Activated CD4-positive, alpha-beta memory T cell treated with anti-CD3 and anti-CD28 coated beads for 36 hours (primary cell): ENCODE measurements around the gene PLA2G4E. TPM values are rescaled to one million over a fixed set of nuclear protein-coding genes. Genes with fewer than 3 reads are reported as not detected.

Source experiments
- CTCF ChIA-PET: fragments of 350-600 bp; sonication (Branson Sonifier 250); formaldehyde crosslinking; loops from one replicate; lab custom pipeline; 2021; ENCODE audit warnings: antibody characterized with exemption, inconsistent platforms; lab: Charles Lee
- POLR2A ChIA-PET: fragments of 350-600 bp; sonication (Branson Sonifier 250); formaldehyde crosslinking; loops from one replicate; lab custom pipeline; 2021; ENCODE audit warnings: antibody characterized with exemption; lab: Charles Lee
- DNase-seq: peaks from one replicate; pipeline ENCODE4 v3.0.0-alpha.2; 2020
- H3K27ac Mint-ChIP-seq: one replicate; pipeline ENCODE4 v1.8.0; 2021; ENCODE audit warnings: mixed read lengths
- H3K27me3 Mint-ChIP-seq: one replicate; pipeline ENCODE4 v1.8.0; 2021; ENCODE audit warnings: mixed read lengths
- H3K36me3 Mint-ChIP-seq: one replicate; pipeline ENCODE4 v1.8.0; 2021; ENCODE audit warnings: mixed read lengths
- H3K4me1 Mint-ChIP-seq: one replicate; pipeline ENCODE4 v1.8.0; 2021; ENCODE audit warnings: low read depth, mixed read lengths
- H3K4me3 Mint-ChIP-seq: one replicate; pipeline ENCODE4 v1.8.0; 2021; ENCODE audit warnings: mild to moderate bottlenecking, mixed read lengths
- H3K9me3 Mint-ChIP-seq: one replicate; pipeline ENCODE4 v1.8.0; 2021; ENCODE audit warnings: mixed read lengths
- intact Hi-C: fragments of 100-400 bp; cut with micrococcal nuclease; formaldehyde crosslinking; loops from one replicate; pipeline ENCODE4 v1.15.1; 2023
- total RNA-seq, 2 experiments: library from RNA; stranded (reverse); gene quantifications; one replicate each; pipeline ENCODE4 v1.2.3, GENCODE V29; 2021

The PLA2G4E gene
- total RNA-seq, 2 experiments from 2014 or later: not detected

DNA sequence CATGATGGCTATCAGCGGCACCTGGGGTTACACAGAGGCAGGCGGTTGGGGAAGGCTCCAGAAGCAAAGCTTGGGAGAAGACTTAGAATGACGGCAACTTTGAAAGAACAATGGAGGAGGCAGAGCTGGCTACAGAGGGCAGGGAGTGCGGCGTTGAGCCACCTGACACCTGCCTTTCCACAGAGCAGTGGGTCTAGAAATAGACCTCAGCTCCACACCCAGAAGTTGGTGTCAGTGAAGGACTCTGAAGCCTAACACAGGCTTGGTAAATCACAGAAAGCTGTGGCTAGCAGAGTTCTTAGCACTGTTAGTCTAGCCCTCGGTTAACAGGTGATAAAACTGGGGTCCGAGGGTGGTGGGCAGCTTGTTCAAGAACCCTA lies 25.4 kb downstream of the PLA2G4E start:
- peaks cover 2% of the 10 kb centered on the region for H3K27me3 Mint-ChIP-seq
- POLR2A ChIA-PET: no interaction called here
- H3K4me1 Mint-ChIP-seq: peaks cover 6% of the 10 kb centered on the region

DNA sequence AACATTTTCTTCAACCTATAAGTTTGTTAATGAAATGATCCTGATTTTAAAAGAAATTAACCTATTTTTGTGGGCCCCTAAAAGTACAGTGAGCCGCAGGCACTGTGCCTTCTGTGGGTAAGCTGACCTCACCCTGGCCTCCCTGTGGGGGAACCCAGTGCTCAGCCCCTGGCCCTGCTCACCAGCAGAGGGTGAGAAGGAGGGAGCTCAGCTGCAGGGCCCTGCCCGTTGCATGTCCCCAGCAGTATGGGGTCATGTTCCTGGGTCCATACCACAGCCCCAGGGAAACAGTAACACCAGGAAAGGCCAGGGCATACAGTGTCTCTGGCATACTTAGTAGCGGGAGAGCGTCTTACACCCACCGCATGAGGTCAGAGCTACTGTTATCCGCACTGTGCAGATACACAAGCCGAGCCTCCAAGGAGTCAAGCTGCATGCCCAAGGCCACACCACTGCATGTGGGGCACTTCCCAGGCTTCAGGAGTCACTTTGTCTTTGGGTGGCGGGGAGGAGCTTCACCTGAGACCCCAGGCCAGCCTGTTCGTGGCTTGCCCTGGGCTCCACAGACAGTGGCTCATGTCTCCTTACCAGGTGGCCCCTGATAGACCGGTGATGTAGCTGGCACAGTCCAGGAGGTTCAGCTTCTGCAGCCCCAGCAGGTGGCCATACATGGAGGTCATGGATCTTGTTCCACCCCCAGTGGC lies 25.9 kb downstream of the PLA2G4E start:
- ChIA-PET POLR2A (no interaction called here), CTCF (interaction anchor here (0.8 to 2.7 kb wide), 5 partner anchors 58 to 89 kb away, joined by 3 to 12 read pairs (median 3); no protein-coding TSS in a partner anchor)
- Mint-ChIP-seq H3K27me3 (peaks cover 2% of the 10 kb centered on the region), H3K9me3 (no peaks in the 10 kb centered on the region), H3K4me3 (no peak overlapping the region), H3K4me1 (peaks cover 6% of the 10 kb centered on the region), H3K36me3 (no peaks in the 10 kb centered on the region), H3K27ac (no peak overlapping the region)
- intact Hi-C loops: no loop called here
- no peak for DNase-seq

More for the DNA sequence above, 25.4 kb downstream of the PLA2G4E start:
- intact Hi-C loops: no loop called here
- Mint-ChIP-seq H3K27ac (no peak overlapping the region), H3K36me3 (no peaks in the 10 kb centered on the region), H3K4me3 (no peak overlapping the region), H3K9me3 (no peaks in the 10 kb centered on the region)
- CTCF ChIA-PET: interaction anchor here (0.8 to 1.7 kb wide), 3 partner anchors 62 to 89 kb away, joined by 3 to 9 read pairs (median 3); no protein-coding TSS in a partner anchor
- DNase-seq: no peak

DNA sequence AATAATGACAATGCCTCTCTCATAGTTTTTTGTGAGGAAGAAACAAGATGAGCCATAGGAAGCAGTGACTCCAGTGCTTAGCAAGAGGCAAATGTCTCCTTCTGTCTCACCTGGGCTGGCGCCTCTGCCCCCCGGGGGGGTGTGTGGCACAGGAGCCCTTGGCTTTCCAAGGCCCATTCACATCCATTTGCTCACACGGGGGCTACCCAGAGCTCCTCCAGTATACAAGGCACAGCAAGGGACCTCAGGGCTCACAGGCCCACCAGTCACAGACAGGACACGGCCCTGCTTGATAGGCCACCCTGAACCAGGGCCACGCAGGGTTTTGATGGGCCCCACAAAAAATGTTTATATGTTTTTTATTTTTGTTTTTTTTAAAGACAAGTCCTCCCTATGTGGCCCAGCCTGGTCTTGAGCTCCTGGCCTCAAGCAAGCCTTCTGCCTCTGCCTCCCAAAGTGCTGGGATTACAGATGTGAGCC lies 26.6 kb downstream of the PLA2G4E start:
- no peaks in the 10 kb centered on the region for H3K9me3 Mint-ChIP-seq

DNA sequence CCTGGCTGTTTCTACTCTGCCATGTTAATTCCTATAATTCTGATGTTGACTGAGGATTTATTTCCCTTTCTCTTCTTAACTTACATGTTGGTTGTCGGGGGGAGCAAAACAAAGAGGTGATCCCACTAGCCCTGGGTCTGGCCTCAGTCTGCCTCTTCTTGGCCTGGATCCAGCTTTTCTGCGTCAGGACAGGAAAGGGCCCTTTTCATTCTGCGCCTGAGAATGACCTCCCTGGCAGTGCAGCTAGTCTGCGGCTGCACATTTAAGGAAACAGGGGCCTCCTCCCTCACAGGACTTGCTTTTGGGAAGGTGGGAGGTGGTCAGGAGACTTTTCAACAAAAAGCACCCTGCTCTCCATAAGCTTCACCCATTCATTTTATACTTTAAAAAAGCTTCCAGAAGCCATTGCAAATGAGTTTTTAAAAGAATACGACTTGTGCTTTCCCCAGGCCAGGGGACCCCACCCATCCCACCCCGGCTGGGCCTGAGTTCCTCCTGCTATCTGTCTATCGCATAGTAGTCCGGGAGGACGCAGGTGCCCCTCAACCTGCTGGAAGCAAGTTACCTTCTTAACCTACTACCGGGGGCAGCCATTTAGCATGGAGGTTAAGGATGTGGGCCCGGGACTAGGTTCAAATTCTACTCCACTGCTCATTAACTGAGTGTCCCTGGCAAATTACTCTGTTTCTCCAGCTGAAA lies 27.2 kb downstream of the PLA2G4E start:
- no peaks in the 10 kb centered on the region for H3K36me3 Mint-ChIP-seq
- ChIA-PET POLR2A (no interaction called here), CTCF (interaction anchor here (1.3 to 2.7 kb wide), 4 partner anchors 12 to 144 kb away, joined by 3 to 12 read pairs (median 4); no protein-coding TSS in a partner anchor)
- no peak for DNase-seq
- peaks cover 2% of the 10 kb centered on the region for H3K27me3 Mint-ChIP-seq
- no peak overlapping the region for H3K27ac Mint-ChIP-seq
- no peaks in the 10 kb centered on the region for H3K4me1 Mint-ChIP-seq
- no peak overlapping the region for H3K4me3 Mint-ChIP-seq
- intact Hi-C loops: no loop called here
- H3K9me3 Mint-ChIP-seq: no peaks in the 10 kb centered on the region

More for the DNA sequence above, 26.6 kb downstream of the PLA2G4E start:
- intact Hi-C loops: no loop called here
- POLR2A ChIA-PET: no interaction called here
- no peak overlapping the region for H3K27ac Mint-ChIP-seq
- H3K27me3 Mint-ChIP-seq: peaks cover 2% of the 10 kb centered on the region
- CTCF ChIA-PET: interaction anchor here (1.3 to 2.7 kb wide), 5 partner anchors 11 to 144 kb away, joined by 3 to 12 read pairs (median 5); no protein-coding TSS in a partner anchor
- peaks cover 2% of the 10 kb centered on the region for H3K4me1 Mint-ChIP-seq
- no peak for DNase-seq
- no peaks in the 10 kb centered on the region for H3K36me3 Mint-ChIP-seq
- H3K4me3 Mint-ChIP-seq: no peak overlapping the region

DNA sequence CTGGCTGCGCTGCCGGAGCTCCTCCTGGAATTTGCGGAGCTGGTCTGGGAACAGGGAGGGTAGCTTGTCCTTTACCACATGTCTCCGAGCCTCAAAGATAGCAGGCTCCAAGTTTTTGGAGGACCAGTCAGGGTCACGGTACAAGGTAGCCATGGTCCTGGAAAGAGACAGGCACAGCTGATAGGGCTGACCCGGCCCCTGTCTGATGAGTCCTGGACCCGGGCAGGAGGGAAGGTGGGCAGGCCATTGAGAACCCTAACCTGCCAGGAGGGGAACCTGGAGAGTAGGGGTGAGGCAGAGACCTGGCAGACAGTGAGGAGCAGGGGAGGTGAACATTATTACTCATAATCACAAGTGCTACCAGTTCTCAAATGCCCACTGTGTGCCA lies 28.0 kb downstream of the PLA2G4E start:
- Mint-ChIP-seq H3K27me3 (no peaks in the 10 kb centered on the region), H3K36me3 (no peaks in the 10 kb centered on the region), H3K27ac (no peak overlapping the region), H3K9me3 (no peaks in the 10 kb centered on the region), H3K4me3 (no peak overlapping the region), H3K4me1 (no peaks in the 10 kb centered on the region)
- CTCF ChIA-PET: interaction anchor here (1.6 to 2.7 kb wide), 2 partner anchors 67 to 145 kb away, joined by 5 to 12 read pairs; no protein-coding TSS in a partner anchor
- intact Hi-C loops: no loop called here
- POLR2A ChIA-PET: no interaction called here
- DNase-seq: no peak

DNA sequence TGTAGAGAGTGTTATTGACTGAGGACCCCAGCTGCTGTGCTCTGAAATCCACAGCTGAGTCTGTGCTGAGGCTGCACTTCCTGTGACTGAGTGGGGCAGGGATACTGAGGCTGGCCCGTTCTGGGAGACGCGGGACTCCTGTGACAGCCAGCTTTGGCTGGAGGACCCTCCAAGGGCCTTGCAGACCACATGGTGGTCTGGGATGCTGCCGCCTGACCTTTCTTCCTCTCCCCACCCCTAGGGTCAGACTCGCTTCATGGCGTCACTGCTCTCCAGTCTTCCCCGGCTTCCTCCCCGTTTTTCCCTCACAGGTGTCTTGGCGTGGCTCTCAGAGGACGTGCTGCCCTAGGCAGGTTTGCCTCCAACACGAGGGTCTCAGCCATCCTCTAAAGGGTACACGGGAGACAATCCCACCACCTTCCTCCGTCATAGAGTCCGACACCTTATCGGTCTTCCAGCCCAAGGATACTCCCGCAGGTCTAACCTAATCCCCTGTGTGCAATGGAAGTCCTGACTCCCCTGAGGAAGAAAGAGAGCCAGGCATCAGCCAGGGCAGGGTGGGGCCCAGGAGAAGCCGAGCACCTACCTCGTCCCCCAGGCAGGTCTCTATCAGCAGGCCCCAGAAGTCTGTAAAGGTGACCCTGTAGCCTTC lies 28.6 kb downstream of the PLA2G4E start:
- Mint-ChIP-seq H3K4me3 (no peak overlapping the region), H3K27ac (no peak overlapping the region), H3K4me1 (no peaks in the 10 kb centered on the region), H3K9me3 (no peaks in the 10 kb centered on the region), H3K27me3 (no peaks in the 10 kb centered on the region), H3K36me3 (no peaks in the 10 kb centered on the region)
- ChIA-PET POLR2A (no interaction called here), CTCF (interaction anchor here (1.3 to 2.7 kb wide), 3 partner anchors 65 to 146 kb away, joined by 5 to 12 read pairs (median 6); no protein-coding TSS in a partner anchor)
- intact Hi-C loops: no loop called here
- DNase-seq: no peak

DNA sequence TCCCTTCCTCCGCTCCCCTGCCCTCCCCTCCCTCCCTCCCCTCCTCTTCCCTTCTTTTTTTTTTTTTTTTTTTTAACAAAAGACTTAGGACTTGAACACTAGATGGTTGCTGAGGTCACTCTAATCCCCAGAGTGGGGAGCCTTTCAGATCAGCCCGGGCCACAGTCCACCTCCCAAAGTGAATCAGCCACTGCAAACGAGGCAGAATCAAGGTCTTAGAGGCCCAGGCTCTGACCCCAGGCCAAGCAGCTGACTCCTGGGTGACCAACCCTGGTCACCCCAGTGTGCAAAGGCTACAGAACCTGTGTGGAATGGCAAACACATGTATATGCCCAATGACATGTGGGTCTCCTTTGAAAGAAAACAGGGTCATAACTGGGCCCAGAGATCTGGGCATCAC lies 30.2 kb downstream of the PLA2G4E start:
- no peak for DNase-seq
- intact Hi-C loops: no loop called here
- POLR2A ChIA-PET: no interaction called here

DNA sequence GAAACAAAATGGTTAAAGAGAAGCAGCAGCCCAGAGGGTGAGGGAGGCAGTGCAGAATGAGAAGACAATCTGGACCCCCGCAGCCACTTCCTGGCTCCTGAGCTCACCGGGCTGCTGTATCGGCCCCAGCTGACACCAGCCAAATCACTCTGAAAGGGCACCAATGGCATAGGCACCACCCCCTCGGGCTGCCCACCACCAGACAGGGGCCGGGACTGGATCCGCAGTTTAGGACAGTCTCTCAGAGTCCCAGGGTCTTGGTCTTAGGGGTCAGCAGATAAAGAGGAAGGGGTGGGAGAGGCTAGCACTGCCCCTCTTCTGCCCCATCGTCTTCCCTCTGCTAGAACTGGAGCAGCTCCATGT lies 30.6 kb downstream of the PLA2G4E start:
- Mint-ChIP-seq H3K4me1 (no peaks in the 10 kb centered on the region), H3K9me3 (no peaks in the 10 kb centered on the region), H3K27ac (no peak overlapping the region), H3K27me3 (no peaks in the 10 kb centered on the region), H3K36me3 (no peaks in the 10 kb centered on the region), H3K4me3 (no peak overlapping the region)
- CTCF ChIA-PET: interaction anchor here (0.7 to 9.1 kb wide), 27 partner anchors 8 to 395 kb away, joined by 3 to 126 read pairs (median 6); partner anchors contain the start of gene EHD4
- DNase-seq: no peak
- intact Hi-C loops: no loop called here
- POLR2A ChIA-PET: interaction anchor here (0.8 kb wide), 1 partner anchor 73 kb away, joined by 3 read pairs; no protein-coding TSS in a partner anchor

More for the DNA sequence above, 30.2 kb downstream of the PLA2G4E start:
- H3K27ac Mint-ChIP-seq: no peak overlapping the region
- no peak overlapping the region for H3K4me3 Mint-ChIP-seq
- no peaks in the 10 kb centered on the region for H3K9me3 Mint-ChIP-seq
- no peaks in the 10 kb centered on the region for H3K36me3 Mint-ChIP-seq
- no peaks in the 10 kb centered on the region for H3K27me3 Mint-ChIP-seq
- no peaks in the 10 kb centered on the region for H3K4me1 Mint-ChIP-seq
- CTCF ChIA-PET: interaction anchor here (1.1 to 9.1 kb wide), 18 partner anchors 7 to 395 kb away, joined by 3 to 126 read pairs (median 12); partner anchors contain the start of gene EHD4

DNA sequence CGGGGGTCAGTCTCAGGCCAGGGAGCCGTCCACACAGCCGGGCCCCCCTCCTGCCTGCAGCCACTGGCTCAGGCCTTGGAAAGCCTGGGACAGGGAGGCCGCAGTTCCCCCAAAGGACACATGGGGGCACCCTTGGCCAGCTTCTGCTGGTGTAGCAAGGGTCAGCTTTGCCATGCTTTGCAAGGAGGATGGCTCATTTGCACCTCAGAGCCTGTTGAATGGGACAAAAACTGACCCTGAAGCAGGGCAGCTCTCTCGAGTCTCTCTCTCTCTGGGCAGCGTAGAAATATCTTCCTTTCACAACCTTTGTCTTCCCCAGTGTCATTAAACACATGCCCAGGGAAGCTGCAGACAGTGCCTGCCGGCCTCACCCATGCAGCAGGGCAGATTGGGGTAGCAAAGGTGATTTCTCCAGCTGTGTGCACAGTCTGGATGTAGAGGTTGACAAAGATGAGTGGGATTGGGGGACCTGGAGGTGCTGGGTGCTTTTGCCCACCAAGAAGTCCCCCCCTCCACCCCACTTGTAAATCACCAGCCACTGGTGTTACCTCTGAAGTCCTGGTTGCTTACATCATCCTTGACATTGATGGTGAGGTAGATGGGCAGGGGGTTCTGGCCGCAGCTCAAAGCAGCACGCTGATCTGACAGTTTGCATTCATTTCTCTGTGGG lies 31.1 kb downstream of the PLA2G4E start:
- intact Hi-C loops: loop anchor here (1.0 to 2.0 kb wide), 2 partner anchors 70 to 147 kb away; no protein-coding TSS in a partner anchor
- H3K9me3 Mint-ChIP-seq: no peaks in the 10 kb centered on the region
- H3K27me3 Mint-ChIP-seq: no peaks in the 10 kb centered on the region
- peak; percentile 91 for DNase-seq
- POLR2A ChIA-PET: interaction anchor here (0.8 kb wide), 1 partner anchor 74 kb away, joined by 3 read pairs; no protein-coding TSS in a partner anchor
- no peak overlapping the region for H3K27ac Mint-ChIP-seq
- no peak overlapping the region for H3K4me3 Mint-ChIP-seq
- no peaks in the 10 kb centered on the region for H3K36me3 Mint-ChIP-seq
- H3K4me1 Mint-ChIP-seq: no peaks in the 10 kb centered on the region
- CTCF ChIA-PET: interaction anchor here (0.6 to 9.1 kb wide), 34 partner anchors 8 to 398 kb away, joined by 3 to 126 read pairs (median 4); partner anchors contain the start of gene EHD4

DNA sequence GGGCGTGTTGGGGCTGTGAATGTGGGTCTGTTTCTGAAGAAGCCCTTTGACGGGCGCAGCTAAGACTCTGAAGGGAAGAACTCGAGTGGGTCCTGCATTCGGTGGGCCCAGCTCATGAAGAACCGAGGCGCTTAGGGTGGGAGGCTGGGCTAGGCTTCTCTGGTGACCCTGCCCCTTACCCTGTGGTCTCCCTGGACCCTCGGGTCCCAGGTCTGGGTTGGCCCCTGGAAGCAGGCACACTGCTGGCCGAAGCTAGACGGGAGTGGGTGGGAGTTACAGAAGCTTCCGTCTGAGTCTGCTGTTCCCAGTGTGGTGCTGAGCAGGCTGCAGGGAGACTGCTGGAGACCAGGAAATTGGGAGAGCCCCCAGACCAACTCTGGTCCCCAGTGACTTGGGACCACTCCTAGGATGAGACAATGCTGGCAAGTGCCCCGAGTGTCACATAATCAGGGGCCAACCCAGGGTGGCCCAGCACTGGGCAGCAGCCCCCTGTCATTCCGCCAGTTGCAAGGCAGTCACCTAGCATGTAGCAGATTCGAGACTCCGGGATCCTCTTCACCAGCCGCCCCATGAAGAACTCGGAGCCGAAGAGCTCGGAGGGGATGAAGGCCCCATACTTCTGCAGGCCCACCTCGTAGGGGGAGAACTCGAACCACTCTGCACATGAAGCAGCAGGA lies 31.8 kb downstream of the PLA2G4E start:
- Mint-ChIP-seq H3K36me3 (no peaks in the 10 kb centered on the region), H3K27ac (no peak overlapping the region), H3K27me3 (no peaks in the 10 kb centered on the region), H3K4me3 (no peak overlapping the region), H3K9me3 (no peaks in the 10 kb centered on the region), H3K4me1 (no peaks in the 10 kb centered on the region)
- no peak for DNase-seq
- CTCF ChIA-PET: interaction anchor here (0.6 to 9.1 kb wide), 30 partner anchors 9 to 399 kb away, joined by 3 to 126 read pairs (median 5); partner anchors contain the start of gene EHD4
- POLR2A ChIA-PET: no interaction called here
- intact Hi-C loops: loop anchor here (1.0 to 2.0 kb wide), 2 partner anchors 70 to 148 kb away; no protein-coding TSS in a partner anchor
